ENCODE measurements around the gene CUZD1.

The CUZD1 gene

DNA sequence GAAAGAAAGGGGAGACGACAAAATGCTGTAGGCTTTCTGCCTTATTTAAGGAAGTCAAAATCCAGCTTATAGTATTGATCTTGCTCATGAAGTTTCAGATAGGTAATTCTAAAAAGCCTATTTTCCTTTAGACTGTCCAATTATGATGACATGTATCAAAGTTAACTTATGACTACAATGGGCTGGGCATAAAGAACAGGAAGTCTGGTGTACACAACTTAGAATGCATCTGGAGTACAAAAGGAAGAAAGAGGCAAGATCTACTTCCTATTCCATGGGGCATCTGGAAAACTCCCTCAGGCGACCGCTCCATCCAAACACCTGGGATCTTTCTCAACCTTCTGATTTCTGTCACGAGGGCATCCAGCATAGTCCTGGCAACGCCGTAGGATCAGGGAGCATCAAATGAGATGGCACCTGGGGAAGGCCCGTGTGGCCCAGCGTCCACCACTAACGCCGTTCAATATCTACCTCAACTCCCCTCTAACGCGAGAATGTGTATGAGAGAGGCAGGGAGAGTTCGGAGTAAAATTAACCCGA, 33.2 kb upstream of the CUZD1 start:
- peak; percentile 53 for ATAC-seq
- TF ChIP-seq ZC3H10 (CRISPR knock-in tag; IDR thresholded peaks at IDR 0.05), result no peak
- TF ChIP-seq, protein P1, sequence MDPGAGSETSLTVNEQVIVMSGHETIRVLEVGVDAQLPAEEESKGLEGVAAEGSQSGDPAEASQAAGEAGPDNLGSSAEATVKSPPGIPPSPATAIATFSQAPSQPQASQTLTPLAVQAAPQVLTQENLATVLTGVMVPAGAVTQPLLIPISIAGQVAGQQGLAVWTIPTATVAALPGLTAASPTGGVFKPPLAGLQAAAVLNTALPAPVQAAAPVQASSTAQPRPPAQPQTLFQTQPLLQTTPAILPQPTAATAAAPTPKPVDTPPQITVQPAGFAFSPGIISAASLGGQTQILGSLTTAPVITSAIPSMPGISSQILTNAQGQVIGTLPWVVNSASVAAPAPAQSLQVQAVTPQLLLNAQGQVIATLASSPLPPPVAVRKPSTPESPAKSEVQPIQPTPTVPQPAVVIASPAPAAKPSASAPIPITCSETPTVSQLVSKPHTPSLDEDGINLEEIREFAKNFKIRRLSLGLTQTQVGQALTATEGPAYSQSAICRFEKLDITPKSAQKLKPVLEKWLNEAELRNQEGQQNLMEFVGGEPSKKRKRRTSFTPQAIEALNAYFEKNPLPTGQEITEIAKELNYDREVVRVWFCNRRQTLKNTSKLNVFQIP (CRISPR knock-in tag; IDR thresholded peaks at IDR 0.05; ENCODE audit: borderline replicate concordance, low read depth), result no peak
- no peak for TF ChIP-seq CSDC2 (CRISPR knock-in tag; IDR thresholded peaks at IDR 0.05)
- TF ChIP-seq ZNF70 (CRISPR knock-in tag; IDR thresholded peaks at IDR 0.05), result no peak
- TF ChIP-seq ESRRG (CRISPR knock-in tag; IDR thresholded peaks at IDR 0.05), result no peak
- TF ChIP-seq GLIS3 (CRISPR knock-in tag; IDR thresholded peaks at IDR 0.05), result no peak
- TF ChIP-seq ISL1 (CRISPR knock-in tag; IDR thresholded peaks at IDR 0.05), result no peak
- no peak for TF ChIP-seq ARNTL (CRISPR knock-in tag; IDR thresholded peaks at IDR 0.05; ENCODE audit: borderline replicate concordance, low read depth)
- no peak for TF ChIP-seq TCF4 (CRISPR knock-in tag; IDR thresholded peaks at IDR 0.05; ENCODE audit: borderline replicate concordance)
- no peak for TF ChIP-seq ZNF8 (CRISPR knock-in tag; IDR thresholded peaks at IDR 0.05)
- TF ChIP-seq BACH2 (CRISPR knock-in tag; IDR thresholded peaks at IDR 0.05; ENCODE audit: borderline replicate concordance), result no peak
- no peak for TF ChIP-seq TOX (CRISPR knock-in tag; IDR thresholded peaks at IDR 0.05; ENCODE audit: borderline replicate concordance)
- TF ChIP-seq ZFP30 (CRISPR knock-in tag; IDR thresholded peaks at IDR 0.05), result no peak
- TF ChIP-seq OSR1 (CRISPR knock-in tag; IDR thresholded peaks at IDR 0.05), result no peak
- TF ChIP-seq, protein P2, sequence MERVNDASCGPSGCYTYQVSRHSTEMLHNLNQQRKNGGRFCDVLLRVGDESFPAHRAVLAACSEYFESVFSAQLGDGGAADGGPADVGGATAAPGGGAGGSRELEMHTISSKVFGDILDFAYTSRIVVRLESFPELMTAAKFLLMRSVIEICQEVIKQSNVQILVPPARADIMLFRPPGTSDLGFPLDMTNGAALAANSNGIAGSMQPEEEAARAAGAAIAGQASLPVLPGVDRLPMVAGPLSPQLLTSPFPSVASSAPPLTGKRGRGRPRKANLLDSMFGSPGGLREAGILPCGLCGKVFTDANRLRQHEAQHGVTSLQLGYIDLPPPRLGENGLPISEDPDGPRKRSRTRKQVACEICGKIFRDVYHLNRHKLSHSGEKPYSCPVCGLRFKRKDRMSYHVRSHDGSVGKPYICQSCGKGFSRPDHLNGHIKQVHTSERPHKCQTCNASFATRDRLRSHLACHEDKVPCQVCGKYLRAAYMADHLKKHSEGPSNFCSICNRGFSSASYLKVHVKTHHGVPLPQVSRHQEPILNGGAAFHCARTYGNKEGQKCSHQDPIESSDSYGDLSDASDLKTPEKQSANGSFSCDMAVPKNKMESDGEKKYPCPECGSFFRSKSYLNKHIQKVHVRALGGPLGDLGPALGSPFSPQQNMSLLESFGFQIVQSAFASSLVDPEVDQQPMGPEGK (CRISPR knock-in tag; IDR thresholded peaks at IDR 0.05; ENCODE audit: borderline replicate concordance), result no peak
- TF ChIP-seq, protein P3, sequence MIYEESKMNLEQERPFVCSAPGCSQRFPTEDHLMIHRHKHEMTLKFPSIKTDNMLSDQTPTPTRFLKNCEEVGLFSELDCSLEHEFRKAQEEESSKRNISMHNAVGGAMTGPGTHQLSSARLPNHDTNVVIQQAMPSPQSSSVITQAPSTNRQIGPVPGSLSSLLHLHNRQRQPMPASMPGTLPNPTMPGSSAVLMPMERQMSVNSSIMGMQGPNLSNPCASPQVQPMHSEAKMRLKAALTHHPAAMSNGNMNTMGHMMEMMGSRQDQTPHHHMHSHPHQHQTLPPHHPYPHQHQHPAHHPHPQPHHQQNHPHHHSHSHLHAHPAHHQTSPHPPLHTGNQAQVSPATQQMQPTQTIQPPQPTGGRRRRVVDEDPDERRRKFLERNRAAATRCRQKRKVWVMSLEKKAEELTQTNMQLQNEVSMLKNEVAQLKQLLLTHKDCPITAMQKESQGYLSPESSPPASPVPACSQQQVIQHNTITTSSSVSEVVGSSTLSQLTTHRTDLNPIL (CRISPR knock-in tag; IDR thresholded peaks at IDR 0.05; ENCODE audit: low read depth), result no peak

DNA sequence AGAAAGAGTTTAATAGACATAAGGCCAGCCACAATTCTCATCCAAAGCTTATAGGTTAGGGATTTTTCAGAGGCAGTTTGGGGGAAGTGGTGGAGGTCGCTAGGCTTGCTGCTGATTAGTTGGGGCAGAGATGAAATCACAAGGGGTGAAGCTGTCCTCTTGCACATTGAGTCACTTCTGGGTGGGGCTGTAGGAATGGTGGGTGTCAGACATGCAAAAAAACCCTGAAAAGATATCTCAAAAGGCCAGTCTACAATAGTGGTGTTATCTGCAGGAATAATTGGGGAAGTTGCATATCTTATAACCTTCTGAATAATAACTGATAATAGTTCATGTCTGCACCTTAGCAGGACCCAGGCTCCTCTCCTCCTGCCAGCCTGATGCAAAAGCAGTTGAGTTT, 31.6 kb upstream of the CUZD1 start:
- TF ChIP-seq ESRRG (CRISPR knock-in tag; IDR thresholded peaks at IDR 0.05) (no peak), TCF4 (CRISPR knock-in tag; IDR thresholded peaks at IDR 0.05; ENCODE audit: borderline replicate concordance) (no peak), TOX (CRISPR knock-in tag; IDR thresholded peaks at IDR 0.05; ENCODE audit: borderline replicate concordance) (no peak), ZNF70 (CRISPR knock-in tag; IDR thresholded peaks at IDR 0.05) (no peak)
- TF ChIP-seq, protein P3 (CRISPR knock-in tag; IDR thresholded peaks at IDR 0.05; ENCODE audit: low read depth), result no peak
- TF ChIP-seq, protein P4, sequence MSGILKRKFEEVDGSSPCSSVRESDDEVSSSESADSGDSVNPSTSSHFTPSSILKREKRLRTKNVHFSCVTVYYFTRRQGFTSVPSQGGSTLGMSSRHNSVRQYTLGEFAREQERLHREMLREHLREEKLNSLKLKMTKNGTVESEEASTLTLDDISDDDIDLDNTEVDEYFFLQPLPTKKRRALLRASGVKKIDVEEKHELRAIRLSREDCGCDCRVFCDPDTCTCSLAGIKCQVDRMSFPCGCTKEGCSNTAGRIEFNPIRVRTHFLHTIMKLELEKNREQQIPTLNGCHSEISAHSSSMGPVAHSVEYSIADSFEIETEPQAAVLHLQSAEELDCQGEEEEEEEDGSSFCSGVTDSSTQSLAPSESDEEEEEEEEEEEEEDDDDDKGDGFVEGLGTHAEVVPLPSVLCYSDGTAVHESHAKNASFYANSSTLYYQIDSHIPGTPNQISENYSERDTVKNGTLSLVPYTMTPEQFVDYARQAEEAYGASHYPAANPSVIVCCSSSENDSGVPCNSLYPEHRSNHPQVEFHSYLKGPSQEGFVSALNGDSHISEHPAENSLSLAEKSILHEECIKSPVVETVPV (CRISPR knock-in tag; IDR thresholded peaks at IDR 0.05), result no peak
- TF ChIP-seq, protein P1 (CRISPR knock-in tag; IDR thresholded peaks at IDR 0.05; ENCODE audit: borderline replicate concordance, low read depth), result no peak

DNA sequence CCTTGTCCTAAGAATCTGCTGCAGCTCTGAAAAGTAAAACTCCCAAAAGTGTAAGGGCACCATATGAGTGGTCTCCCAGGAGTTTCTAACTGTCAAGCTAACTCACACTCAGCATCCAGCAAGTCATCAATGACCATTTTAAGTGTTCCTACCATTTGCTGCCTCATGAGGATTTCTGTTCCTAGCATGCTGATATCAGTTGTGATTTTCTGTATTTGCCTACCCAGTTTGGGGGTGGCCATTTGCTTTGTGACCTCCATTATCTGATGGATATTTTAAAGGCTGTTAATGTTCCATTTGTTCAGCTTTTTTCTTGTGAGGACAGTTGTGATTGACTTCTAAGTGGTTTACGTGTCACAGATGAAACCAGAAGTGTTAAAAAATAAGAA, 30.8 kb upstream of the CUZD1 start:
- no peak for ATAC-seq
- TF ChIP-seq CSDC2 (CRISPR knock-in tag; IDR thresholded peaks at IDR 0.05), result no peak
- TF ChIP-seq, protein P1 (CRISPR knock-in tag; IDR thresholded peaks at IDR 0.05; ENCODE audit: borderline replicate concordance, low read depth), result no peak
- TF ChIP-seq, protein P5, sequence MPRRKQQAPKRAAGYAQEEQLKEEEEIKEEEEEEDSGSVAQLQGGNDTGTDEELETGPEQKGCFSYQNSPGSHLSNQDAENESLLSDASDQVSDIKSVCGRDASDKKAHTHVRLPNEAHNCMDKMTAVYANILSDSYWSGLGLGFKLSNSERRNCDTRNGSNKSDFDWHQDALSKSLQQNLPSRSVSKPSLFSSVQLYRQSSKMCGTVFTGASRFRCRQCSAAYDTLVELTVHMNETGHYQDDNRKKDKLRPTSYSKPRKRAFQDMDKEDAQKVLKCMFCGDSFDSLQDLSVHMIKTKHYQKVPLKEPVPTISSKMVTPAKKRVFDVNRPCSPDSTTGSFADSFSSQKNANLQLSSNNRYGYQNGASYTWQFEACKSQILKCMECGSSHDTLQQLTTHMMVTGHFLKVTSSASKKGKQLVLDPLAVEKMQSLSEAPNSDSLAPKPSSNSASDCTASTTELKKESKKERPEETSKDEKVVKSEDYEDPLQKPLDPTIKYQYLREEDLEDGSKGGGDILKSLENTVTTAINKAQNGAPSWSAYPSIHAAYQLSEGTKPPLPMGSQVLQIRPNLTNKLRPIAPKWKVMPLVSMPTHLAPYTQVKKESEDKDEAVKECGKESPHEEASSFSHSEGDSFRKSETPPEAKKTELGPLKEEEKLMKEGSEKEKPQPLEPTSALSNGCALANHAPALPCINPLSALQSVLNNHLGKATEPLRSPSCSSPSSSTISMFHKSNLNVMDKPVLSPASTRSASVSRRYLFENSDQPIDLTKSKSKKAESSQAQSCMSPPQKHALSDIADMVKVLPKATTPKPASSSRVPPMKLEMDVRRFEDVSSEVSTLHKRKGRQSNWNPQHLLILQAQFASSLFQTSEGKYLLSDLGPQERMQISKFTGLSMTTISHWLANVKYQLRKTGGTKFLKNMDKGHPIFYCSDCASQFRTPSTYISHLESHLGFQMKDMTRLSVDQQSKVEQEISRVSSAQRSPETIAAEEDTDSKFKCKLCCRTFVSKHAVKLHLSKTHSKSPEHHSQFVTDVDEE (CRISPR knock-in tag; IDR thresholded peaks at IDR 0.05), result no peak
- no peak for TF ChIP-seq ZNF70 (CRISPR knock-in tag; IDR thresholded peaks at IDR 0.05)
- no peak for TF ChIP-seq ZNF565 (CRISPR knock-in tag; conservative IDR thresholded peaks at IDR 0.05; ENCODE audit: low read depth)
- TF ChIP-seq, protein P4 (CRISPR knock-in tag; IDR thresholded peaks at IDR 0.05), result no peak

More for the DNA sequence above, 31.6 kb upstream of the CUZD1 start:
- ATAC-seq, result no peak
